Measurements from ENCODE around the gene TM4SF5. TPM values are rescaled to one million over a fixed set of nuclear protein-coding genes. Genes with fewer than 3 reads are reported as not detected.

The TM4SF5 gene
- total RNA-seq, 1 experiment from 2014 or later, result not detected

- Mint-ChIP-seq H3K4me3 (no peak overlapping the region), H3K36me3 (peaks cover 8% of the 10 kb centered on the region), H3K27ac (peak overlapping the region; percentile 49; the same call in 1 of the 2 replicates), H3K9me3 (no peaks in the 10 kb centered on the region), H3K4me1 (no peaks in the 10 kb centered on the region), H3K27me3 (ENCODE audit: low read depth) (no peaks in the 10 kb centered on the region)
- ChIA-PET CTCF (interaction anchor here (0.9 to 1.8 kb wide), 3 partner anchors 36 to 112 kb away, joined by 3 to 4 read pairs (median 4); partner anchors contain the start of gene ARRB2), POLR2A (no interaction called here)
- DNase-seq (ENCODE audit: low spot score) (no peak), ATAC-seq (no peak)
- TF ChIP-seq TEAD1 (CRISPR knock-in tag; IDR thresholded peaks at IDR 0.05) (no peak), NFE2L1 (CRISPR knock-in tag; IDR thresholded peaks at IDR 0.05) (no peak), ESRRA (CRISPR knock-in tag; IDR thresholded peaks at IDR 0.05; ENCODE audit: borderline replicate concordance) (no peak), JAZF1 (CRISPR knock-in tag; IDR thresholded peaks at IDR 0.05) (no peak), ZNF232 (CRISPR knock-in tag; IDR thresholded peaks at IDR 0.05) (no peak), PRDM15 (CRISPR knock-in tag; IDR thresholded peaks at IDR 0.05) (no peak), PRRX2 (CRISPR knock-in tag; IDR thresholded peaks at IDR 0.05) (no peak), ZNF396 (CRISPR knock-in tag; IDR thresholded peaks at IDR 0.05; ENCODE audit: borderline replicate concordance) (no peak), CTCF (IDR thresholded peaks at IDR 0.05) (no peak)
- TF ChIP-seq, protein P1, sequence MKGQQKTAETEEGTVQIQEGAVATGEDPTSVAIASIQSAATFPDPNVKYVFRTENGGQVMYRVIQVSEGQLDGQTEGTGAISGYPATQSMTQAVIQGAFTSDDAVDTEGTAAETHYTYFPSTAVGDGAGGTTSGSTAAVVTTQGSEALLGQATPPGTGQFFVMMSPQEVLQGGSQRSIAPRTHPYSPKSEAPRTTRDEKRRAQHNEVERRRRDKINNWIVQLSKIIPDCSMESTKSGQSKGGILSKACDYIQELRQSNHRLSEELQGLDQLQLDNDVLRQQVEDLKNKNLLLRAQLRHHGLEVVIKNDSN (CRISPR knock-in tag; IDR thresholded peaks at IDR 0.05), result no peak
Measured at GRCh38 chr17:4822835-4823234, 51.1 kb downstream of the TM4SF5 start.

GRCh38 chr17:4823373-4824089 is 51.8 kb downstream of the TM4SF5 start:
- no peaks in the 10 kb centered on the region for H3K4me1 Mint-ChIP-seq
- no peaks in the 10 kb centered on the region for H3K27me3 Mint-ChIP-seq (ENCODE audit: low read depth)
- CTCF ChIA-PET, result interaction anchor here (0.9 to 1.8 kb wide), 3 partner anchors 35 to 113 kb away, joined by 3 to 4 read pairs (median 4); partner anchors contain the start of gene ARRB2
- DNase-seq (ENCODE audit: low spot score) (no peak), ATAC-seq (no peak)
- H3K9me3 Mint-ChIP-seq, result no peaks in the 10 kb centered on the region
- H3K36me3 Mint-ChIP-seq, result peaks cover 8% of the 10 kb centered on the region
- POLR2A ChIA-PET, result no interaction called here
- peak overlapping the region; percentile 67; the same call in 1 of the 2 replicates for H3K27ac Mint-ChIP-seq
- TF ChIP-seq ZNF138 (CRISPR knock-in tag; conservative IDR thresholded peaks at IDR 0.05) (no peak), CREM (CRISPR knock-in tag; IDR thresholded peaks at IDR 0.05) (no peak), ATF2 (CRISPR knock-in tag; IDR thresholded peaks at IDR 0.05; ENCODE audit: borderline replicate concordance, low read depth) (no peak), ZBTB21 (CRISPR knock-in tag; IDR thresholded peaks at IDR 0.05; ENCODE audit: borderline replicate concordance) (no peak), AR (CRISPR knock-in tag; IDR thresholded peaks at IDR 0.05) (no peak), KAT7 (CRISPR knock-in tag; IDR thresholded peaks at IDR 0.05; ENCODE audit: borderline replicate concordance) (no peak), TEAD1 (CRISPR knock-in tag; IDR thresholded peaks at IDR 0.05) (no peak), ELF4 (CRISPR knock-in tag; IDR thresholded peaks at IDR 0.05; ENCODE audit: low read depth) (no peak), ZNF416 (CRISPR knock-in tag; IDR thresholded peaks at IDR 0.05) (no peak), NR2C2 (CRISPR knock-in tag; IDR thresholded peaks at IDR 0.05) (no peak), ESRRA (CRISPR knock-in tag; IDR thresholded peaks at IDR 0.05; ENCODE audit: borderline replicate concordance) (no peak), IRF2 (CRISPR knock-in tag; IDR thresholded peaks at IDR 0.05; ENCODE audit: borderline replicate concordance, low read depth) (no peak)
- H3K4me3 Mint-ChIP-seq, result no peak overlapping the region

All from WTC11 (cell line).